Measurements from ENCODE around the gene ZDHHC1. TPM values are rescaled to one million over a fixed set of nuclear protein-coding genes. Genes with fewer than 3 reads are reported as not detected.

ZDHHC1 gene
- total and polyA plus RNA-seq, 2 donors (not counting 3 experiments of a cell fraction or from before 2014, with no cell fraction given), result 11.4 to 14.4 TPM

- intact Hi-C loops (cut with micrococcal nuclease), result loop anchor here (10.0 kb wide), 2 partner anchors 196 to 436 kb away; partner anchors contain the start of genes E2F4, ELMO3 and EXOC3L1
- Histone ChIP-seq H3K27me3 (ENCODE audit: control insufficient read depth in 2 of 2, insufficient read depth in 2 of 2, low read length in 2 of 2) (peaks cover 9 to 11% of the 10 kb centered on the region in 2 experiments), H3K4me2 (ENCODE audit: insufficient read depth, low read length) (no peak overlapping the region), H3K9ac (replicated peaks; ENCODE audit: extremely low read depth, insufficient read depth, low read length) (no peak overlapping the region), H3K79me2 (ENCODE audit: control insufficient read depth, insufficient read depth, low read length) (no peaks in the 10 kb centered on the region), H3K4me1 (ENCODE audit: control insufficient read depth, extremely low read depth, insufficient read depth, low read length) (peaks cover 13% of the 10 kb centered on the region), H3K9me1 (replicated peaks; ENCODE audit: control insufficient read depth, extremely low read depth, insufficient read depth, low read length) (no peaks in the 10 kb centered on the region), H2AFZ (ENCODE audit: low read depth, low read length) (no peak overlapping the region), H3K4me3 (replicated peaks in 1 of 3; ENCODE audit: insufficient read depth in 1 of 3, low read depth in 1 of 3, low read length in 3 of 3) (no peak overlapping the region), H3K36me3 (ENCODE audit: control insufficient read depth in 2 of 2, extremely low read depth in 1 of 2, insufficient read depth in 2 of 2, low read length in 2 of 2) (no peaks in the 10 kb centered on the region), H4K20me1 (replicated peaks; ENCODE audit: control insufficient read depth, extremely low read depth, insufficient read depth, low read length) (no peaks in the 10 kb centered on the region), H3K27ac (ENCODE audit: insufficient read depth, low read depth, low read length) (no peak overlapping the region), H3K9me3 (replicated peaks; ENCODE audit: control insufficient read depth, insufficient read depth, low read length) (no peaks in the 10 kb centered on the region)
- dilution Hi-C loops (cut with MboI; ENCODE audit: extremely low pct_ligation_motif_present, low sequenced_read_pairs), result no loop called here
- no TSS peak for BruUV-seq (replicated peaks)
- POLR2A ChIA-PET, result no interaction called here
- CTCF ChIA-PET, result interaction anchor here (0.6 to 2.1 kb wide), 6 partner anchors 9 to 130 kb away, joined by 3 to 6 read pairs (median 4); partner anchors contain the start of genes KCTD19 and LRRC36
- FAIRE-seq (no peak), DNase-seq (ENCODE audit: low read depth, low spot score) (no peak)
- TF ChIP-seq GATA2 (IDR thresholded peaks at IDR 0.05; ENCODE audit: insufficient read depth, insufficient read length, low read depth, low read length) (no peak), JUN (IDR thresholded peaks at IDR 0.05; ENCODE audit: borderline replicate concordance, insufficient read depth, insufficient read length, low read depth) (no peak)
These were observed 25.4 kb downstream of the ZDHHC1 start for GRCh38 chr16:67390816-67391423.

- Histone ChIP-seq H3K79me2 (ENCODE audit: control insufficient read depth, insufficient read depth, low read length) (no peaks in the 10 kb centered on the region), H3K9ac (replicated peaks; ENCODE audit: extremely low read depth, insufficient read depth, low read length) (no peak overlapping the region), H3K4me2 (ENCODE audit: insufficient read depth, low read length) (no peak overlapping the region), H3K9me3 (replicated peaks; ENCODE audit: control insufficient read depth, insufficient read depth, low read length) (no peaks in the 10 kb centered on the region), H3K4me3 (replicated peaks in 1 of 3; ENCODE audit: insufficient read depth in 1 of 3, low read depth in 1 of 3, low read length in 3 of 3) (no peak overlapping the region), H3K27ac (ENCODE audit: insufficient read depth, low read depth, low read length) (no peak overlapping the region), H4K20me1 (replicated peaks; ENCODE audit: control insufficient read depth, extremely low read depth, insufficient read depth, low read length) (no peaks in the 10 kb centered on the region), H2AFZ (ENCODE audit: low read depth, low read length) (no peak overlapping the region), H3K27me3 (ENCODE audit: control insufficient read depth in 2 of 2, insufficient read depth in 2 of 2, low read length in 2 of 2) (peaks cover 4 to 11% of the 10 kb centered on the region in 2 experiments), H3K9me1 (replicated peaks; ENCODE audit: control insufficient read depth, extremely low read depth, insufficient read depth, low read length) (no peaks in the 10 kb centered on the region), H3K36me3 (ENCODE audit: control insufficient read depth in 2 of 2, extremely low read depth in 1 of 2, insufficient read depth in 2 of 2, low read length in 2 of 2) (no peaks in the 10 kb centered on the region), H3K4me1 (ENCODE audit: control insufficient read depth, extremely low read depth, insufficient read depth, low read length) (peaks cover 19% of the 10 kb centered on the region)
- dilution Hi-C loops (cut with MboI; ENCODE audit: extremely low pct_ligation_motif_present, low sequenced_read_pairs), result no loop called here
- POLR2A ChIA-PET, result no interaction called here
- TF ChIP-seq, protein P1, sequence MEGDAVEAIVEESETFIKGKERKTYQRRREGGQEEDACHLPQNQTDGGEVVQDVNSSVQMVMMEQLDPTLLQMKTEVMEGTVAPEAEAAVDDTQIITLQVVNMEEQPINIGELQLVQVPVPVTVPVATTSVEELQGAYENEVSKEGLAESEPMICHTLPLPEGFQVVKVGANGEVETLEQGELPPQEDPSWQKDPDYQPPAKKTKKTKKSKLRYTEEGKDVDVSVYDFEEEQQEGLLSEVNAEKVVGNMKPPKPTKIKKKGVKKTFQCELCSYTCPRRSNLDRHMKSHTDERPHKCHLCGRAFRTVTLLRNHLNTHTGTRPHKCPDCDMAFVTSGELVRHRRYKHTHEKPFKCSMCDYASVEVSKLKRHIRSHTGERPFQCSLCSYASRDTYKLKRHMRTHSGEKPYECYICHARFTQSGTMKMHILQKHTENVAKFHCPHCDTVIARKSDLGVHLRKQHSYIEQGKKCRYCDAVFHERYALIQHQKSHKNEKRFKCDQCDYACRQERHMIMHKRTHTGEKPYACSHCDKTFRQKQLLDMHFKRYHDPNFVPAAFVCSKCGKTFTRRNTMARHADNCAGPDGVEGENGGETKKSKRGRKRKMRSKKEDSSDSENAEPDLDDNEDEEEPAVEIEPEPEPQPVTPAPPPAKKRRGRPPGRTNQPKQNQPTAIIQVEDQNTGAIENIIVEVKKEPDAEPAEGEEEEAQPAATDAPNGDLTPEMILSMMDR (IDR thresholded peaks at IDR 0.05; ENCODE audit: extremely low read depth in 1 of 2, insufficient read depth in 1 of 2, low read depth in 1 of 2, low read length in 2 of 2), result no peak
- TF ChIP-seq POLR2AphosphoS5 (IDR thresholded peaks at IDR 0.05; ENCODE audit: insufficient read depth, low read depth, low read length), result no peak
- TF ChIP-seq FOS (IDR thresholded peaks at IDR 0.05; ENCODE audit: borderline replicate concordance, insufficient read depth, low read length), result no peak
- no peak for TF ChIP-seq JUN (IDR thresholded peaks at IDR 0.05; ENCODE audit: borderline replicate concordance, insufficient read depth, insufficient read length, low read depth)
- TF ChIP-seq EZH2 (IDR thresholded peaks at IDR 0.05; ENCODE audit: borderline replicate concordance, low read depth, low read length, severe bottlenecking), result no peak
- no peak for TF ChIP-seq POLR2A (IDR thresholded peaks at IDR 0.05; ENCODE audit: low read depth, low read length)
- TF ChIP-seq, protein P2, sequence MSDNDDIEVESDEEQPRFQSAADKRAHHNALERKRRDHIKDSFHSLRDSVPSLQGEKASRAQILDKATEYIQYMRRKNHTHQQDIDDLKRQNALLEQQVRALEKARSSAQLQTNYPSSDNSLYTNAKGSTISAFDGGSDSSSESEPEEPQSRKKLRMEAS (IDR thresholded peaks at IDR 0.05; ENCODE audit: insufficient read depth, insufficient read length), result no peak
- no peak for TF ChIP-seq MYC (IDR thresholded peaks at IDR 0.05; ENCODE audit: low read depth, low read length)
- TF ChIP-seq GATA2 (IDR thresholded peaks at IDR 0.05; ENCODE audit: insufficient read depth, insufficient read length, low read depth, low read length), result no peak
- BruUV-seq (replicated peaks), result no TSS peak
- no peak for DNase-seq (ENCODE audit: low read depth, low spot score)
- CTCF ChIA-PET, result interaction anchor here (0.6 to 2.1 kb wide), 6 partner anchors 10 to 130 kb away, joined by 3 to 12 read pairs (median 4); no protein-coding TSS in a partner anchor
- intact Hi-C loops (cut with micrococcal nuclease), result loop anchor here (10.0 kb wide), 2 partner anchors 195 to 435 kb away; partner anchors contain the start of genes E2F4, ELMO3 and EXOC3L1
- no peak for FAIRE-seq
These were observed 26.1 kb downstream of the ZDHHC1 start for GRCh38 chr16:67389911-67390815.
